ENCODE results near the gene RNF186.

The RNF186 gene

DNA sequence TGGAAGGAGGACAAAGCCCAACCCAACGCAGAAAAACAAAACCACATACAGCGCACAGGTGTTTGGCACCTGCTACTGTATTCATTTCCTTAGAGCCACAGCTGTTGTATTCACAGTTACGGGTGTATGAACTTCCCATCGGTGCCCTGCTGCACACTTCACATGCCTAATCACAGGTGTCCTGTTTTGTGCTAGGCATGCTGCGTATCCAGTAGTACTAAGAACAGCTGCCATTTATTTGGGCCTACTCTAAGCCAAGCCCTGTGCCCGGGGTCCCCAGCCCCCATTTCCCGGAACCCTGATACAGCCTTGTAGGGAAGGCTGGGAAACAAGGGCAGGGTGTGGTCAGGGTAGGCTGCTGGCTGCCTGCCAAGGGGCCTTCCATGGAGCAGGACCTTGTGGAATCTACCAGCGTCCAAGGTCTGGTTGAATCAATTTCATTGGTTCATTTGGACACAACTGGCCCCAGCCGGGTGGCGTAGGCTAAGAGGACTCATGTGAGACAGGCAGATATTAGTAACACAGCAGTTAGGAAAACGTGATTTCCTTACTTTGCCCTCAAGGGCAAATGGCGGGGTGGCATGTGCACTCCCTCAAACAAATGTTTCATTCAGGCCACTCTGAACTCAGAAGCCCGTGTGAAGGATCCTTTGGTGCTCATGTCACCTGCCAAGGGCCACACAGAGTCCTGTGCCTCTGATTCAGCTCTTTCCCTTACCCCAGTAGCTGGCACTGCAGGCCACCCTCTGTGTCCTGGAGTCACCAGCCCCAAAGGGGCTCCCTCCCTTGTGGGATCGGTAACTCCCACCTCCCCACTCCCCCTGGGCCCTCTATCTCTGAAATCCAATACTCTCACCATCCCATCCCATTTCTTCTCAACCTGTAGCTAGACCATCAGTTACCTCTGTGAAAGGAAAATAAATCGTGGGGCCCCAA is 986 bp upstream of the RNF186 start:
- DNase-seq (ENCODE audit: extremely low read depth, low read depth), result no peak
- H3K4me3 ChIP-seq (replicated peaks; ENCODE audit: low read depth, low read length), result no peak overlapping the region
- TF ChIP-seq, protein P1, sequence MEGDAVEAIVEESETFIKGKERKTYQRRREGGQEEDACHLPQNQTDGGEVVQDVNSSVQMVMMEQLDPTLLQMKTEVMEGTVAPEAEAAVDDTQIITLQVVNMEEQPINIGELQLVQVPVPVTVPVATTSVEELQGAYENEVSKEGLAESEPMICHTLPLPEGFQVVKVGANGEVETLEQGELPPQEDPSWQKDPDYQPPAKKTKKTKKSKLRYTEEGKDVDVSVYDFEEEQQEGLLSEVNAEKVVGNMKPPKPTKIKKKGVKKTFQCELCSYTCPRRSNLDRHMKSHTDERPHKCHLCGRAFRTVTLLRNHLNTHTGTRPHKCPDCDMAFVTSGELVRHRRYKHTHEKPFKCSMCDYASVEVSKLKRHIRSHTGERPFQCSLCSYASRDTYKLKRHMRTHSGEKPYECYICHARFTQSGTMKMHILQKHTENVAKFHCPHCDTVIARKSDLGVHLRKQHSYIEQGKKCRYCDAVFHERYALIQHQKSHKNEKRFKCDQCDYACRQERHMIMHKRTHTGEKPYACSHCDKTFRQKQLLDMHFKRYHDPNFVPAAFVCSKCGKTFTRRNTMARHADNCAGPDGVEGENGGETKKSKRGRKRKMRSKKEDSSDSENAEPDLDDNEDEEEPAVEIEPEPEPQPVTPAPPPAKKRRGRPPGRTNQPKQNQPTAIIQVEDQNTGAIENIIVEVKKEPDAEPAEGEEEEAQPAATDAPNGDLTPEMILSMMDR (IDR thresholded peaks at IDR 0.05; ENCODE audit: low read depth, low read length, missing control alignments), result no peak

DNA sequence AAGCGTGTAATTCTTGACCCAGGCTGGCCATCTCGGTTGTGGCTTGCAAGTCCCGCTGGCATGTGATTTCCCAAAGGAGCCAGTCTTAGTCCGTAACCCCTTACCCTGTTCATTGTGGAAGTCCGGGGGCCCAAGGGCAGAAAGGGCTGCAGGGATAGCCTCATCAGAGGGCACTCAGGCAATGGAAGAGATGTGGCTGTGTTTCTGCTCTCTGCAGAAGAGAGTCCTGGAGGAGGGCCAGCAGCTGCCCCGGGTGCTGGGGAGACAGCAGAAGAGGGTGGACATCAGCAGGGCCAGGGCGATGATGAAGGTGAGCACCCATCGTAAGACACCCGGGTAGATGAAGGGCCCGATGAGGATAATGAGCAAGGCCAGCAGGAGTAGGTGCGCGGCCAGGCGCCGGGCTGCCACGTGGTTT is 830 bp downstream of the RNF186 start:
- H3K4me3 ChIP-seq (replicated peaks; ENCODE audit: low read depth, low read length), result no peak overlapping the region
- DNase-seq (ENCODE audit: extremely low read depth, low read depth), result no peak
- TF ChIP-seq, protein P1 (IDR thresholded peaks at IDR 0.05; ENCODE audit: low read depth, low read length, missing control alignments), result no peak

DNA sequence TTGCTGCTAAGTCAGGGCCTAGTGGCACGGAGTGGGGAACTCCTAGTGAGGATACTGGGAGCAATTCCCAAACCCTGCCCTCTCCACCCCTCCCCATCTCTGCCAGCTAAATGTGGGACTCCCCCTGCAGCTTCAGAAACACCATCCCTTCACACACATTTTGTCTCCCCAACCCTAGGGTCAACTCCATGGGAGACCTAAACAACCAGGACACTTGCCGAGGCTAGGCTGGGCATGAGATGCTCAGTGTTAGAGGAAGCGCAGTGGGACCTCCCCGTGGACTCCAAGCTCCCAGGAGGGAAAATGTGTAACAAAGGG is 1.5 kb downstream of the RNF186 start:
- no peak for DNase-seq (ENCODE audit: extremely low read depth, low read depth)
- H3K4me3 ChIP-seq (replicated peaks; ENCODE audit: low read depth, low read length), result no peak overlapping the region
- TF ChIP-seq, protein P1 (IDR thresholded peaks at IDR 0.05; ENCODE audit: low read depth, low read length, missing control alignments), result no peak

DNA sequence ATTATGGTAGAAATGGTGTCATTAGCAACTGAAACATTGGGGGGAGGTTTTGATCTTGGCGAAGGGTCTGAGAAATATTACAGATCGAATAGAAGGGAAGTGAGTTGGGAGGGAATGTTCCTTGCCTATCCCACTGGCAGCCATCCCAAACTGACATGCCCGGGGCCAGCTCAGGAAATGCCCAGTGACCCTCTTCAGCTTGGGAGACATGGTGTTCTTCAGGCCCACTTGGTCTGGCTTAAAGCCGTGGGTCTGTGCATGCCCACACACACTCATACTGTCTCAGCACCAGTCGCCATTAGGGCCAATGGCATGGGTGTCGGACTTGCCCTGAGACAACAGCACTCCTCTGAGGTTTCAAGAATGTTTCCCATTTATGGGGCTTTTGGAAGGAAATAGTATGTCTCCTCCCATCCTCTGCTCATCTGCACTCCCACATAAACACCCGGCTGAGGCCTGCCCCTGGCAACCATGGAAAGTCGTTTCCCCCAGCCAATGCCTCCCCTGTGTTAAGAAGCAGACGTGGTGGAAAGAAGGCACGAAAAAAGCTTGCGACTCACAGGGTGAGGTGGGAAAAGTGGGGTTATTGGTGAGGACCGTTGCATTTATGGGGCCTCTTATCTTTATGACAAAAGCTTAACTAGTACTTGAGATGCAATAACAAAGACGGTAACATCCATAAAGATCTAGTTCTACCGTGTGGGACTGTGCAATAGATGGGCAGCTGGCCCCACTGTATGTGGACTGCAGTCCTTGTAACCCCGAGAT is 2.0 kb downstream of the RNF186 start:
- no peak for DNase-seq (ENCODE audit: extremely low read depth, low read depth)
- TF ChIP-seq, protein P1 (IDR thresholded peaks at IDR 0.05; ENCODE audit: low read depth, low read length, missing control alignments), result no peak
- H3K4me3 ChIP-seq (replicated peaks; ENCODE audit: low read depth, low read length), result no peak overlapping the region

DNA sequence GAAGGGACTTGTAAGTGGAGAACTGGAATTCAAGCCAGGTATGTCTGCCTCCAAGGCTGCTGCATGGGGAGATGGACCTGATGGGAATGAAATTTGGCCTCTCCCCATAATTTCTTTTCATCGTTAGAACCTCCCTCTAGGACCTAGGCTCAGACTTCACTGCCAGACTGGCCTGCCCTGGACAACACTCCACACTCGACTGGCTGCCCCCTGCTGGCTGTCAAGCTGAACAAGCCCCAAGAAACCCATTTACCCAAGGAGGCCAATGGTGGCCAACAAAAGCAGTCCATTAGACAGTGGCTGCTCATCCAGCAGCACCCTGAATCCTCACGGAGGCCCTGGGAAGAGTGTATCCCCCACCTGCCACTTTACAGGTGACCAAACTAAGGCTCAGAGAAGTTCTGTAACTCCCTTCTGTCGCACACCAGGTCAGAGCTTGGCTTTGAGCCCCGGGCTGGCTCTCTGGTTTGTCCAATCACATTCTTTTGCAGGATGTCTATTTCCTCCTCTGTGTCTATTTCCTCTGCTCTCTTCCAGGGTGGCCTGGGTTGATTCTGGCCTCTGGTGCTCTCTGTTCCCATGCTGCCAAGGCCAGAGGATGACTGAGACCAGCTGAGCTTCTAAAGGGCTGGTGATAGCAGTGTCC is 3.8 kb downstream of the RNF186 start:
- DNase-seq (ENCODE audit: extremely low read depth, low read depth), result no peak
- no peak overlapping the region for H3K4me3 ChIP-seq (replicated peaks; ENCODE audit: low read depth, low read length)
- TF ChIP-seq, protein P1 (IDR thresholded peaks at IDR 0.05; ENCODE audit: low read depth, low read length, missing control alignments), result peak; percentile 66

DNA sequence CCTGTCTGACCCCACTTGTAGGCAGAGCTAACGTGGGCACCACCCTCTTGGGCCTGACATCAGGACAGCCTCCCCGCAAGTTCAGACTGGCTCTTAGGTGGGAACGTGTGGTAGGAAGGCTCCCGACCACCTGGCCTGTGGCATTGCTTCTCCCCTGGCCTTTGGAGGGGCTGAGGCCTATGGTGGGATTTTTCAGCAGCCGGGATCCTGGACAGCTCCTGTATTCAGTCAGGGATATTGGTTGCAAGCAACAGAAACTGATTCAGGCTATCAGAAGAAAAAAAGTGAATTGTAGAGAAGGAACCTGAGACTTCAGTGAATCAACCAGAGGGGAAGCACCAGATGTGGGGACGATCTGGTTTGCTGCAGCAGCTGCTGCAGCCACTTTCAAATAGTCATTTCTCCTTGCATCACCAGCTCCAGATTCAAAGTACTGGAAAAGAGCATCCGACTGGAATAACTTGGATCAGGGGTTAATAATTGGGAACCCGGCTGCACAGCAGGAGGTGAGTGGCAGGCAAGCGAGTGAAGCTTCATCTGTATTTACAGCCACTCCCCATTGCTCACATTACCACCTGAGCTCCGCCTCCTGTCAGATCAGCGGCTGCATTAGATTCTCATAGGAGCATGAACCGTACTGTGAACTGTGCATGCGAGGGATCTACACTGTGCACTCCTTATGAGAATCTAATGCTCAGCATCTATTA is 5.9 kb downstream of the RNF186 start:
- TF ChIP-seq, protein P1 (IDR thresholded peaks at IDR 0.05; ENCODE audit: low read depth, low read length, missing control alignments), result no peak
- H3K4me3 ChIP-seq (replicated peaks; ENCODE audit: low read depth, low read length), result no peak overlapping the region
- DNase-seq (ENCODE audit: extremely low read depth, low read depth), result no peak

Data from HFF-Myc (cell line).